SHP77 (cell line): ENCODE data around the gene TBC1D3H.
"Not testable (repeated sequence)": the region's sequence is repeated elsewhere in the genome, so short reads cannot be mapped to it uniquely, and the experiment has no call there.

Source experiments
- DNase-seq, 2 experiments: peaks; one replicate each; lab custom pipeline; 2025; lab: John Stamatoyannopoulos, UW

The TBC1D3H gene

DNA sequence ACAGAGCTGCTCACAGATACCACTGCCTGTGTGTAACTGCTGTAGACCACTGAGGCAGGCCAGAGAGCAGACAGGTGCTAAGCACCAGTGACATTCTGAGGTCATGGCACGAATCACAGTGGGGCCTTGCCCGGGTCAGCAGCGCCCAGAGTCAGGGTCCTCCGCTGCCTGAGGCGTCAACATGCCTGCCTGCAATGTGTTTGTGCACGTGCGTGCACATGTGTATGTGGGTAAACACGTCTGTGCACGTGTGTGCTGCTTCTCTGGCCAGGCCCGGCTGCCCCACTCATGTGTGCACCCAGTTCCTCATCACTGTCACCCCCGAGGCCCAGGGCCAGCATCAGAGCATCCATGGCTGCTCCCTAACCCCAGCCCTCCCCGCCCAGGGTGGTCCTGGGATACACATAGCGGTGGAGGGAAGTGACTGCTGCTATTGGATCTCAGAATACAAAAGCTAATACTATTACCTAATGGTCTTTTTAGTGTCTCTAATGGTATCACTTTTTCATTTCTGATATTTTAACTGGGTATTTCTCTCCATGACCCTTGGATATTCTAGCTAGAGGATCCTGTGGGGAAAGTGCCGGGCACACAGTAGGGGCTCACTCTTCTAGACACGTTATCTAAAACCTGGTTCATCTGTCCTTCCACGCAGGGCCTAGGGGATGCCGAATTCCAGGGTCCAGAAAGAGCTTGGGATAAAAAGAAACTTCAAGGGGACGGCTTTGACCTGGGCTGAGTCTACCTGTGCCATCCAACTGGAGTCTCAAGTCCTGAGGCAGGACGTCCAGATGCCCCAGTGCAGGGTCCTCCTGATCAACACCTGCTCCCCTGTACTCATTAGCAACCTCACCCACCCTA lies at the start of gene TBC1D3H:
TBC1D3H (minus strand) TSS at position 51 of the 861 bp plus-strand sequence. CDS start 1,540 bp downstream, outside the sequence.
- DNase-seq, result not testable (repeated sequence)

DNA sequence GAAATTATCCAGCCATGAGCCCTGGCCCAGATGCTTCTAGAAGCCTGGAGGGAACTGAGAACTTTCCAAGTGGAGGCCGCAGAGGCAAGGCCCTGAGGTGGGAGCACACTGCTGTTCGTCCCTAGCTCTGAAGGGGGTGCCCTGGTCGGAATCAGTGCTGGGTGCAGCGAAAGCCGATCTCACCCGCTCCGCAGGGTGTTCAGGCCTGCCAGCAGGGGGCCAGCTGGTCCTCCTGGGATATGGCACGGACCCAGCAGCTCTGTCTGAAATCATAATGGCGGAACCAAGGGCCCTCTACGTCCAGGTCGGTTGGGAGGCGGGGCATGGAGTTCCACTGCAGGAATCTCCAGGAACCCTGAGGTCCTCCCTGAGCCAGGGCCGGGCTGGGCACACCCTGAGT lies 40.7 kb upstream of the TBC1D3H start:
- DNase-seq, result not testable (repeated sequence)

DNA sequence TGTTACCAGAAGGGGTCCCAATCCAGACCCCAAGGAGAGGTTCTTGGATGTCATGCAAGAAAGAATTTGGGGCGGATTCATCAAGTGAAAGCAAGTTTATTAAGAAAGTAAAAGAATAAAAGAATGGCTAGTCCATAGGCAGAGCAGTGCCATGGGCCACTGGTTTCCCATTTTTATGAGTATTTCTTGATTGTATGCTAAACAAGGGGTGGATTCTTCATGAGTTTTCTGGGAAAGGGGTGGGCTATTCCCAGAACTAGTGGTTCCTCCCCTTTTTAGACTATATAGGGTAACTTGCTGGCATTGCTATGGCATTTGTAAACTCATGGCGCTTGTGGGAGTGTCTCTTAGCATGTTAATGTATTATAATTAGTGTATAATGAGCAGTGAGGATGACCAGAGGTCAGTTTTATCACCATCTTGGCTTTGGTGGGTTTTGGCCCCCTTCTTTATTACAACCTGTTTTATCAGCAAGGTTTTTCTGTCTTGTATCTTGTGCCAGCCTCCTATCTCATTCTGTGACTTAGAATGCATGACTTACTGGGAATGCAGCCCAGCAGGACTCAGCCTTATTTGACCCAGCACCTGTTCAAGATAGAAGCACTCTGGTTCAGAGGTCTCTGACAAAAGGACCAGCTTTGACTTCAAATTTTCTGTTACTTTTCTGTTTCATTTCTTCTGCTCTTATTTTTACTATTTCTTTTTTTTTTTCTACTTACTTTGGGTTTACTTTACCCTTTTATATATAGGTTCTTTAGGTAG lies 27.1 kb upstream of the TBC1D3H start:
- DNase-seq, result not testable (repeated sequence)

DNA sequence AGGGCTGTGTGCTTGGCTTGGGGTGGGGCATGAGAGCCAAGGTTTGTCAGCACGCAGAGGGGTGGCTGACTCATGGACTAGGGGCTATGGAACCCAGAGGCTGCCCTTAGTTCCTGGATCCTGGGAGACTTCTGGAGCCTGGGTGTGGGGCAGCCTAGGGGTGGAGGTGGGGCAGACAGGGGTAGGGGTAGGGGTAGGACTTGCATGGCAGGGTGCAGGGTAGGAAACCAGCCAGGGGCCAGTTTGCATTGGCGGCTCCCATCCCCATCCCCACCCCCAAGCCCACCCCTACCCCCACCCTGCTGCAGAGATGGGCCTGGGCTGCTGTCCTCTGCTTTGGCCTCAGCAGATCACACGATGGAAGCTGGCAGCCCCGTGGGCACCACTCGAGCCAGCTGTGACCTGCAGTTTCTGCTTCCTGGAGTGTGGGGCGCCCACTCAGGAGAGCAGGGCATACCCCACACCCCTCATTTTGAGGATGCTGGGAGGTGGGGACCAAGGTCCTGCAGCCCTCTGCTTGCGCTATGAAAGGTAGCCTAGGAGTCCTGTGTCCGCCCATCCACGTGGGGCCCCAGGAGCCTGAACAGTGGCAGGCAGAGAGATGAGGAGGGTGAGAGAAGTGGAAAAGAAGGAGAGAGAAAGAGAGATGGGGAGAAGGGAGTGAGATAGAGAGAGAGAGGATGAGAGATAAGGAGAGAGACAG lies 2.9 kb upstream of the TBC1D3H start:
- not testable (repeated sequence) for DNase-seq

DNA sequence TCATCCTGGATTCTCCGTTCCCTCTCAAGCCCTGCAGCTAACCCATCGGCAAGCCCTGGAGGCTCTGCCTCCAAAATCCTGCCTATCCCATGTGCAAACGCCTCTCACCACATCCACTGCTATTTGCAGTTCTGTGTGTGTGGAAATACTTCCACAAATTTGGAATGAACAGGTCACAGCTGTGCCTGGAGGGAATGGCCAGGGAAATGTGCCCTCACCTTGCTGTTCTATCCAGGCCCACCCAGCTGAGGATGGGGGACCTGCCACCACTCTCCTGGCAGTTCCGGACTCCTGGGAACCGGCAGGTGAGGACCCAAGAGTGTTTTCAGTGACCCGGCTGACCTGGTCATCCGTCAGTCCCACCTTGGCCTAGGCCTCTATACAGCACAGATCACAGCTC lies 12.3 kb downstream of the TBC1D3H start:
- DNase-seq, result not testable (repeated sequence)

DNA sequence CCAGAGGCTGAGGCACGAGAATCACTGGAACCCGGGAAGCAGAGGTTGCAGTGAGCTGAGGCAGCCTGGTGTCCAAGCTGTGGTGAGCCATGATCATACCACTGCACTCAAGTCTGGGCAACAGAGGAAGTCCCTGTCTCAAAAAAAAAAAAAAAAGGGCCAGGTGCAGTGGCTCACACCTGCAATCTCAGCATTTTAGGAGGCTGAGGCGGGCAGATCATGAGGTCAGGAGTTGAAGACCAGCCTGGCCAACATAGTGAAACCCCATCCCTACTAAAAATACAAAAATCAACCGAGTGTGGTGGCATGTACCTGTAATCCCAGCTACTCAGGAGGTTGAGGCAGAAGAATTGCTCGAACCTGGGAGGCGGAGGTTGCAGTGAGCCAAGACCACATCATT lies 25.7 kb downstream of the TBC1D3H start:
- not testable (repeated sequence) for DNase-seq
